Adrenal gland (tissue), 12 donors: ENCODE data around the gene SMPD2. TPM values are rescaled to one million over a fixed set of nuclear protein-coding genes. Genes with fewer than 3 reads are reported as not detected.
A peak's percentile ranks its signal among the peaks of the same experiment; 100 is the strongest.

Experiments used
- DNase-seq, 7 donors: peaks; one replicate each; pipeline ENCODE4 v3.0.0-alpha.2; 2019 to 2020
- H3K27ac ChIP-seq, 5 donors: fragments of 200-600 bp; sonication (generic) in 4 of 5; 1 replicate in 3 of 5; 2 replicates in 2 of 5; pipeline versions ENCODE4 v1.5.1 to v1.8.0; 2016 to 2020; ENCODE audit warnings: mild to moderate bottlenecking in 1 of 5
- H3K27me3 ChIP-seq: fragments of 200-600 bp; 2 replicates; pipeline ENCODE4 v1.8.0; 2021
- H3K36me3 ChIP-seq, 2 donors: fragments of 200-600 bp; replicated peaks in 1 of 2; 1 replicate in 1 of 2; 2 replicates in 1 of 2; pipeline versions ENCODE4 v1.5.1 to v1.8.0; 2018 to 2022
- H3K4me1 ChIP-seq, 2 donors: fragments of 200-600 bp; replicated peaks in 1 of 2; 1 replicate in 1 of 2; 2 replicates in 1 of 2; pipeline versions ENCODE4 v1.5.1 to v1.8.0; 2018 to 2021
- H3K4me3 ChIP-seq, 4 donors: fragments of 200-600 bp; sonication (generic) in 3 of 4; one replicate each; pipeline ENCODE4 v1.5.1; 2016 to 2018
- H3K9me3 ChIP-seq, 3 donors: fragments of 200-600 bp; sonication (generic) in 1 of 3; replicated peaks in 1 of 3; 1 replicate in 2 of 3; 2 replicates in 1 of 3; pipeline versions ENCODE4 v1.5.1 to v1.8.0; 2016 to 2021
- POLR2A ChIP-seq, 2 donors: fragments of 450-650 bp; IDR thresholded peaks; one replicate each; pipeline ENCODE4 v1.6.1; 2017; ENCODE audit warnings: antibody characterized with exemption in 2 of 2, mild to moderate bottlenecking in 2 of 2, moderate library complexity in 1 of 2
- WGBS, 4 donors: extraction: QIAGEN DNeasy Blood & Tissue Kit in 2 of 4; methylation state at CpG; one replicate each; pipeline versions ENCODE4 v1.1.5 to v1.1.7; 2013 to 2017; 5-methylcytosine and 5-hydroxymethylcytosine counted together
- intact Hi-C, 2 donors: fragments of 100-400 bp; cut with DNase I; formaldehyde crosslinking; loops; one replicate each; pipeline versions ENCODE4 v1.14.1 to v1.15.0; 2022 to 2023
- polyA plus RNA-seq, 3 donors: library from polyadenylated mRNA; stranded (reverse); fragments of 200-250 nt in 2 of 3; fragments of 350-450 nt in 1 of 3; fragmentation: Illumina TruSeq in 1 of 3; extraction: RNeasy Lipid Tissue Mini Kit (QIAGEN cat#74804) in 1 of 3; gene quantifications; one replicate each; pipeline ENCODE4 v1.2.3, GENCODE V29; 2013 to 2014
- total RNA-seq, 9 donors: library from RNA; depleted of rRNA in 4 of 9; stranded (reverse); fragments of >200 nt in 4 of 9; fragments of 120-200 nt in 1 of 9; fragmentation: NEBNext Ultra II Directional in 1 of 9; extraction: Animal tissue kit (Norgen Biotek cat#: 25700) in 1 of 9; gene quantifications; one replicate each; pipeline versions ENCODE4 v1.1.0 to v1.2.4, GENCODE V29; 2013 to 2023
- TF ChIP-seq, protein P1 (sequence below), 6 experiments: fragments of 450-650 bp in 4 of 6; fragments of 200-600 bp in 2 of 6; sonication (generic) in 1 of 6; IDR thresholded peaks; 1 replicate in 5 of 6; 2 replicates in 1 of 6; pipeline versions ENCODE4 v1.5.1 to v1.8.0; 2016 to 2021; ENCODE audit warnings: antibody characterized with exemption in 6 of 6, mild to moderate bottlenecking in 2 of 6, moderate library complexity in 1 of 6
- donor health status: healthy with polysubstance abuse.
- donor health status: Bipolar disorder and iron deficiency.
- donor health status: DM: yes; HTN: yes; CAD: no.
- donor health status: DM: no; HTN: no; CAD: no.
- donor health status: DM: no; HTN: no; CAD: no.
- donor health status: DM: yes; HTN: yes; CAD: no.

The SMPD2 gene
- total and polyA plus RNA-seq, 12 donors, result 3.2 to 17.5 (median 10.4) TPM

GRCh38 chr6:109441069-109441816, 719 bp downstream of the SMPD2 start:
- Histone ChIP-seq H3K4me3 (peak overlapping the region; percentile 9 to 83 (median 70)), H3K27ac (peak overlapping the region in 4 of 5 donors; percentile 38 to 77 (median 60)), H3K4me1 (peaks cover 4 to 8% of the 10 kb centered on the region in 2 donors), H3K36me3 (peaks cover 0 to 10% of the 10 kb centered on the region in 2 donors), H3K9me3 (no peaks in the 10 kb centered on the region), H3K27me3 (no peaks in the 10 kb centered on the region)
- WGBS, 4 donors, result 3 to 6% (median 3%) methylated on average over 12 to 31 of the region's 31 CpGs
- peak; percentile 51 to 76 (median 52) for DNase-seq
- TF ChIP-seq POLR2A (IDR thresholded peaks at IDR 0.05), result no peak
- TF ChIP-seq, protein P1, sequence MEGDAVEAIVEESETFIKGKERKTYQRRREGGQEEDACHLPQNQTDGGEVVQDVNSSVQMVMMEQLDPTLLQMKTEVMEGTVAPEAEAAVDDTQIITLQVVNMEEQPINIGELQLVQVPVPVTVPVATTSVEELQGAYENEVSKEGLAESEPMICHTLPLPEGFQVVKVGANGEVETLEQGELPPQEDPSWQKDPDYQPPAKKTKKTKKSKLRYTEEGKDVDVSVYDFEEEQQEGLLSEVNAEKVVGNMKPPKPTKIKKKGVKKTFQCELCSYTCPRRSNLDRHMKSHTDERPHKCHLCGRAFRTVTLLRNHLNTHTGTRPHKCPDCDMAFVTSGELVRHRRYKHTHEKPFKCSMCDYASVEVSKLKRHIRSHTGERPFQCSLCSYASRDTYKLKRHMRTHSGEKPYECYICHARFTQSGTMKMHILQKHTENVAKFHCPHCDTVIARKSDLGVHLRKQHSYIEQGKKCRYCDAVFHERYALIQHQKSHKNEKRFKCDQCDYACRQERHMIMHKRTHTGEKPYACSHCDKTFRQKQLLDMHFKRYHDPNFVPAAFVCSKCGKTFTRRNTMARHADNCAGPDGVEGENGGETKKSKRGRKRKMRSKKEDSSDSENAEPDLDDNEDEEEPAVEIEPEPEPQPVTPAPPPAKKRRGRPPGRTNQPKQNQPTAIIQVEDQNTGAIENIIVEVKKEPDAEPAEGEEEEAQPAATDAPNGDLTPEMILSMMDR (IDR thresholded peaks at IDR 0.05), result peak in 2 of 6 experiments; percentile 18 to 43
- intact Hi-C loops, result no loop called here

GRCh38 chr6:109442393-109442924, 1.9 kb downstream of the SMPD2 start:
- peaks cover 4 to 8% of the 10 kb centered on the region in 2 donors for H3K4me1 ChIP-seq
- no peak overlapping the region for H3K4me3 ChIP-seq
- TF ChIP-seq, protein P1 (IDR thresholded peaks at IDR 0.05), result no peak
- no peak for TF ChIP-seq POLR2A (IDR thresholded peaks at IDR 0.05)
- DNase-seq, result no peak
- 92 to 100% (median 97%) methylated on average over 6 of the region's 6 CpGs for WGBS, 4 donors
- intact Hi-C loops, result no loop called here
- no peaks in the 10 kb centered on the region for H3K9me3 ChIP-seq
- no peak overlapping the region for H3K27ac ChIP-seq
- no peaks in the 10 kb centered on the region for H3K27me3 ChIP-seq
- peaks cover 0 to 10% of the 10 kb centered on the region in 2 donors for H3K36me3 ChIP-seq

GRCh38 chr6:109443425-109443950, 3.0 kb downstream of the SMPD2 start:
- H3K4me3 ChIP-seq, result no peak overlapping the region
- no peaks in the 10 kb centered on the region for H3K9me3 ChIP-seq
- TF ChIP-seq, protein P1 (IDR thresholded peaks at IDR 0.05), result no peak
- TF ChIP-seq POLR2A (IDR thresholded peaks at IDR 0.05), result no peak
- H3K27ac ChIP-seq, result no peak overlapping the region
- H3K27me3 ChIP-seq, result no peaks in the 10 kb centered on the region
- DNase-seq, result no peak
- intact Hi-C loops, result no loop called here
- WGBS, 4 donors, result 94 to 98% (median 96%) methylated on average over 5 to 10 of the region's 10 CpGs
- H3K4me1 ChIP-seq, result peaks cover 4 to 8% of the 10 kb centered on the region in 2 donors
- peaks cover 0 to 10% of the 10 kb centered on the region in 2 donors for H3K36me3 ChIP-seq

DNA sequence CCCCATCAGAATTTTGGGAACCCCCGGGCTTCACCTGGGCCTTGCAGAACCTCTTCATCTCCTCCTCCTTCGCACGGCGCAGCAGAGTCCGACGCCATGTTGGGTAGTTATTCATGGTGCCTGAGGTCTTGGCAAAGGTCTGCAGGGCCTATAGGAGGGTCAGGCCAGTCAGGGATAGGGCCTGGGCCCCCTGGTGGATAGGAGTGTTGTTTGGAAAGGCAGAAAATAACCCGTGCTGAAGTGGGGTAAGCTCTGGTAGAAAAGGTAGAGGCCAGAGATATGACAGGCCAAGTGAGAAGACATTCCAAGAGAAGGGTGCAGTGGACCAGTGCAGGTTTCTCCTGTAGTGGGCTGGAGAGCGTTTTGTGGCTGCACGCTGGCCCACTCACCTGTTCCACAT, 4.9 kb downstream of the SMPD2 start:
- Histone ChIP-seq H3K36me3 (peaks cover 0 to 10% of the 10 kb centered on the region in 2 donors), H3K4me1 (peaks cover 4 to 8% of the 10 kb centered on the region in 2 donors), H3K27ac (no peak overlapping the region), H3K4me3 (no peak overlapping the region), H3K27me3 (no peaks in the 10 kb centered on the region), H3K9me3 (no peaks in the 10 kb centered on the region)
- no peak for DNase-seq
- TF ChIP-seq POLR2A (IDR thresholded peaks at IDR 0.05), result no peak
- TF ChIP-seq, protein P1 (IDR thresholded peaks at IDR 0.05), result no peak
- intact Hi-C loops, result no loop called here
- 87 to 93% (median 92%) methylated on average over 9 of the region's 9 CpGs for WGBS, 4 donors
